HUES6 (cell line): Measurements from ENCODE around the gene UNC13C.

Experiments
- H3K27ac ChIP-seq: 2 replicates; pipeline ENCODE4 v1.7.0; 2013; ENCODE audit warnings: low read depth, mild to moderate bottlenecking, low read length, inconsistent platforms
- H3K27me3 ChIP-seq: 2 replicates; pipeline ENCODE4 v1.6.1; 2013; ENCODE audit warnings: low read length; ENCODE audit not compliant: control insufficient read depth, insufficient read depth
- H3K36me3 ChIP-seq: 2 replicates; pipeline ENCODE4 v1.6.1; 2013; ENCODE audit warnings: low read length; ENCODE audit not compliant: control insufficient read depth, insufficient read depth
- H3K4me1 ChIP-seq: 2 replicates; pipeline ENCODE4 v1.6.1; 2013; ENCODE audit warnings: low read length; ENCODE audit not compliant: control insufficient read depth, insufficient read depth
- H3K4me3 ChIP-seq: 2 replicates; pipeline ENCODE4 v1.5.1; 2013; ENCODE audit warnings: low read depth, low read length
- H3K9ac ChIP-seq: one replicate; pipeline ENCODE4 v1.6.1; 2013; ENCODE audit warnings: mild to moderate bottlenecking, low read length
- H3K9me3 ChIP-seq: 2 replicates; pipeline ENCODE4 v1.6.1; 2013; ENCODE audit warnings: low read depth, low read length; ENCODE audit not compliant: control insufficient read depth, insufficient read depth

Gene UNC13C

DNA sequence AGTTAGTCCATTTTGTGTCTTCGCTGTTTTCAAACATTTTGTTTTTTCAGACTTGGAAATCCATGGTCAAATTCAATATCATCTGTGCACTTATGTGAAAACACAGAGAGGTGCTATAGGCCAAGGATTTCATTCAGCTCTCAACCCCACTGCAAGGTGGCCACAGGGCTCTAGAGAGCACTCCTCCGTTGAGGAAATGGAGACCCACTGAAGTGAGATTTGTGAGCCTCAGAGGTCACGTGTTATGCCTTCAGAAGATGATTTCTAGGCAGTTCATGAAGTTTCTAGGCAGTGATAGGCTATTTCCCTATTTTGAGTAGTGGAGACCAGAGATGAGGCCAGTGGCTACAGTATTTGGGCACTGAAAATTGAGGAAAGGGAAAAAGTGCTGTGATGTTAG, 88.2 kb downstream of the UNC13C start:
- no peak overlapping the region for H3K9ac ChIP-seq
- no peaks in the 10 kb centered on the region for H3K36me3 ChIP-seq
- no peaks in the 10 kb centered on the region for H3K9me3 ChIP-seq
- no peaks in the 10 kb centered on the region for H3K4me1 ChIP-seq
- no peak overlapping the region for H3K27ac ChIP-seq
- no peak overlapping the region for H3K4me3 ChIP-seq
- H3K27me3 ChIP-seq: no peaks in the 10 kb centered on the region

DNA sequence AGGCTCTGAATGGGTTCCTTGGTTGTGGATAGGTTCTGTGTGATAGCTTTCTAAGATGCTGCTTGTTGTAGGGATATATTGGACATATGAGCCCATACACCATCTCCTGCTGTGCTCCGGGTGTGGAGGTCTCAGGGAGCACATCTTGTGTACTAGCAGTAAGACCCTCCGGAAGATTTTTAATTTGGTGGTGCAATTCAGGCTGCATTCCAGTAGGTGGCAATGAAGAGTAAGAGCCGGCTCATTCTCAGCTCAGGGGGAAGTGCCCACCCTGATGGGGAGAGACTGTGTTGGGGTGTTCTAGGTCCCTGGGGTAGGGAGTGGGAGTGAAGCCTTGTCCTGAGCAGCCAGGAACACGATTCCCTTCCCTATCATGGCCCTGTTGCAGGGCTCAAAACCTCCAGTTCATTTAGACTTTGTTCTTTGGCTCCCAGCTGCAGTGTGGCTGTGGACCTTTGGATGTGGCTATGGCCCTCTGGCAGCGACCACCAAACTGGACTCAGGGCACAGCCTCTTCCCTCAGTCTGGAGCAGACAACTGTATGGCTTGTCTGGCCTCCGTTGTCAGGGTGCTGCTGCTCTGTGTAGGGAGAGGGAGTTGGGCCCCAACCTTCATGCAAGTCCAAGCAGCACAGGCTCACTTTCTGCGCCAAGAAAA, 104.7 kb downstream of the UNC13C start:
- H3K4me3 ChIP-seq: no peak overlapping the region
- H3K27me3 ChIP-seq: no peaks in the 10 kb centered on the region
- H3K9me3 ChIP-seq: no peaks in the 10 kb centered on the region
- H3K27ac ChIP-seq: no peak overlapping the region
- no peaks in the 10 kb centered on the region for H3K4me1 ChIP-seq
- H3K9ac ChIP-seq: no peak overlapping the region
- H3K36me3 ChIP-seq: no peaks in the 10 kb centered on the region

DNA sequence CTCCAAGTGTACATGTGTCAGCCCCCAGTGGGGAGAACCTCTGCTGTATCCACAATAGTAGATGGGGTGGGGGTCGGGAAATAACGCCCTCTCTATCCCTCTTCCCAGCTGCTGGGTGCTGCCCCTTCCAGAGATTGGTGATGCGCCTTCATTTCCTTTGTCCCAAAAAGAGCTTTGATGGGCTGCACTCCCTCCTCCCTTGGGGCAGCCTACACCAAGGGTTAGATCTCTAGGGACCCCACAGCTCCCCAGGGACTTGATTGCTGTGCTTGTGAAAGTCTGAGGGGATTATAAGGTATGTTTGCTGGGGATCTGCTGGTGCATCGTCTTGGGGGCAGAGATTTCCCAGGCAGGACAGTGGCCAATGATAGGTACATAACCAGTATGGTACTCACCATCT, 105.3 kb downstream of the UNC13C start:
- Histone ChIP-seq H3K27me3 (no peaks in the 10 kb centered on the region), H3K4me1 (no peaks in the 10 kb centered on the region), H3K9me3 (no peaks in the 10 kb centered on the region), H3K9ac (no peak overlapping the region), H3K4me3 (no peak overlapping the region), H3K27ac (no peak overlapping the region), H3K36me3 (no peaks in the 10 kb centered on the region)

DNA sequence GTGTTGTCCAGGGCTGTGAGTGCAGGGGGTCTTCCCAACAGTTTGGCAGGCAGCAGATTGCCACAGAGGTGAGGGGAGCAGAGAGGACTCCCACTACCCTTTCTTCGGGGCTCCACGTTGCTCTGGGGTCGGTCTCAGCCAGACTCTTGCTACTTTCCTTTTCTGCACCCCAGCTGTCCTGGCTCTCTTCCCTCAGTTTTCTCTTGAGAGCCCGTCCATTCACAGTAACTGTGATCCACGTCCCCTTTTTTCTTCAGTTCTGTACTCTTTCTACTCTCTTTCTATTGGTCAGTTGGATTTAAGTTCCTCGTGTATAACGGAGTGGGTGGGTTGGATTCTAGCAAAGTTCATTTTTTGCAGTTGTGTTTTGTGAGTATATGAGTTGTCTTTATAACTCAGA, 105.8 kb downstream of the UNC13C start:
- Histone ChIP-seq H3K4me1 (no peaks in the 10 kb centered on the region), H3K27ac (no peak overlapping the region), H3K4me3 (no peak overlapping the region), H3K36me3 (no peaks in the 10 kb centered on the region), H3K9ac (no peak overlapping the region), H3K9me3 (no peaks in the 10 kb centered on the region), H3K27me3 (no peaks in the 10 kb centered on the region)

DNA sequence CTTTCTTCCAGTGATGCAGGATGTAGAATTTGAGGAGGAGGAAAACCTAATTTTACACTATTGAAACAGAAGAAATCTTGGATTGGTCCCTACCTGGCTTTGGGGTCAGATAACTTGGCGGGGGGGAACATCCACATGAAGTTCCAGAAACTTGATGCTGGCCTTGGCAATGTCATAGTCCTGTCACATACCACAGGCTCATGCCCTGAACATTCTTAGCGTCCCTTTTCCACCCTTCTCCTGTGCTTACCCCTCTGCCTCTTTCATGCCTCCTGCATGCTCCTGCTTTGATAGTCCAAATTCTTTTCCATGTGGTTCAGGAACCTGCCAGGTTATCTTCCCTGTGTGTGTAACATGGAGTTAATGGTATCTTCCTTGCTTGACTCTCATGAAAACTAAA, 110.6 kb downstream of the UNC13C start:
- Histone ChIP-seq H3K9me3 (no peaks in the 10 kb centered on the region), H3K4me3 (no peak overlapping the region), H3K9ac (no peak overlapping the region), H3K27me3 (no peaks in the 10 kb centered on the region), H3K27ac (no peak overlapping the region), H3K36me3 (no peaks in the 10 kb centered on the region), H3K4me1 (no peaks in the 10 kb centered on the region)

DNA sequence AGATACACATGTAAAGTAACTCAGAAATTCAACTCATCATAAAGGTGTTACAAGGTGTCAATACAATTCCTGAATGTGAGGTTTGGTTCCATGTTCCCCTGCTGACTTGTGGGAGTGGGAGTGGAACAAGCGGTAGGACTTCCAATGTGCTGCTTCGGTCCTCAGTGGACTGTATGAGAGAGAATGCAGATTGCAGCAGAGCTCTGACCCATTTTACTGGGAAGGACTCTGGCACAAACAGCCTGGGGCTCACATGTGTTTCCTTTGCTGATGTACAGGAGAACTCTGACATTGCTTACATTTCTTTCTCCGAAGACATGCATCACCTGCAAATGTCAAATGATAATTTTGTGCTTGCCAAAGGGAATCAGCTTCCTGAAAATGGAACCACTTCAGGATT, 111.5 kb downstream of the UNC13C start:
- Histone ChIP-seq H3K9ac (no peak overlapping the region), H3K4me1 (no peaks in the 10 kb centered on the region), H3K27me3 (no peaks in the 10 kb centered on the region), H3K36me3 (no peaks in the 10 kb centered on the region), H3K27ac (no peak overlapping the region), H3K4me3 (no peak overlapping the region), H3K9me3 (no peaks in the 10 kb centered on the region)

DNA sequence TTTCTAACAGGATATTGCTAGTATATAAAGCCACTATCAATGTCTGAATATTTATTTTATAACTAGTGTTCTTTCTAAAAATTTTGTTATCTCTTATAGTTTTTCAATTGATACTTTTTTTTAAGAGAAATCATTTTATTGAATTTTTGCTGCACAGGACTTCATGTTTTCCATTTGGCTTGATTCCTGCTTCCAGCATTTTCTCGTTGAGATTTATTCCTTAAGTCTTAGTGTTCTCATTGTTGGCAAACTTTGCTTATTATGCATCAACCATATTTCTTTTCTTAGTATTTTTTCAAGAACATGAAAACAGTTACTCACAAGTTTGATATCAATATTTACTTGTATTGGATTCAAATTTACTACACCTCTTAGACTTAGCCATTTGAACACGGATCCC, 113.4 kb downstream of the UNC13C start:
- Histone ChIP-seq H3K36me3 (no peaks in the 10 kb centered on the region), H3K4me1 (no peaks in the 10 kb centered on the region), H3K9me3 (no peaks in the 10 kb centered on the region), H3K27me3 (no peaks in the 10 kb centered on the region; the same call in 1 of the 2 replicates), H3K9ac (no peak overlapping the region), H3K4me3 (no peak overlapping the region), H3K27ac (no peak overlapping the region)

DNA sequence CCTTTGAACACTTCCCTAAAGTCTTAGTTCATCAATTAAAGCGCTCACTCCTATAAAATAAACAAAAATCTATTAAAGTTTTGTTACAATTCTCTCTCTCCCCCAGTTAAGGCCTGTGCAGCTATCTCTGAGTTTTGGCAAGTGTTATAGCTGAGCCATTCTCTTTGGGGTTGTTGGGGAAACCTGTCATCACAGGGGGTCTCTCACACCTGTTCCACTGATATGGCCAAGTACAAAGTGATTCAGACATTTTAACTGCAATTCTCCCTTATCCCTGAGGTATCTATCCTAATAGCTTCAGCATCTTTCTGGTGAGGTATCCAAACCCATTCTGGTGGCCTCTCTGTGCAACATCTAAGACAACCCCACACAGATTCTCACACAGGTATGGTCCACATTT, 116.4 kb downstream of the UNC13C start:
- Histone ChIP-seq H3K4me3 (no peak overlapping the region), H3K9ac (no peak overlapping the region), H3K27me3 (no peaks in the 10 kb centered on the region; the same call in 1 of the 2 replicates), H3K4me1 (no peaks in the 10 kb centered on the region), H3K27ac (no peak overlapping the region), H3K36me3 (no peaks in the 10 kb centered on the region), H3K9me3 (no peaks in the 10 kb centered on the region)

DNA sequence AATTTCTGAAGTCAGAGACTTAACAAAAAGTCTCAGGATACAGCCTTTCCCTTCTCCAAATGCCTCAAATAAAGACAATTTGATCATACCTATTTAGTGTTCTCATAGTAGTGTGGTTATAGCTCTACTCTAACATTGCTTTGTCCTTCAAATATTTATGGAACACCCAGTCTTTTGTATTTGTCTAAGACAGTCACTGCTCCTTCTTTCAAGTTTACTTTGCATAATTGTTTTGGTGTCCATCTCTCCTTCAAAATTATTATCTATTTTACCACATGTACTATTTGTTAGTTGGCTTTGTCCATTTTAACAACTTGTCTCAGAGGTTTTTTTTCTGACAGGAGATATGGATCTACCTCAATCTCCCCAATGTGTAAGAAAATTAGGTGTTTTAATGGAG, 118.8 kb downstream of the UNC13C start:
- Histone ChIP-seq H3K27ac (no peak overlapping the region), H3K4me1 (no peaks in the 10 kb centered on the region), H3K9ac (no peak overlapping the region), H3K4me3 (no peak overlapping the region), H3K9me3 (no peaks in the 10 kb centered on the region), H3K36me3 (no peaks in the 10 kb centered on the region), H3K27me3 (no peaks in the 10 kb centered on the region; the same call in 1 of the 2 replicates)

DNA sequence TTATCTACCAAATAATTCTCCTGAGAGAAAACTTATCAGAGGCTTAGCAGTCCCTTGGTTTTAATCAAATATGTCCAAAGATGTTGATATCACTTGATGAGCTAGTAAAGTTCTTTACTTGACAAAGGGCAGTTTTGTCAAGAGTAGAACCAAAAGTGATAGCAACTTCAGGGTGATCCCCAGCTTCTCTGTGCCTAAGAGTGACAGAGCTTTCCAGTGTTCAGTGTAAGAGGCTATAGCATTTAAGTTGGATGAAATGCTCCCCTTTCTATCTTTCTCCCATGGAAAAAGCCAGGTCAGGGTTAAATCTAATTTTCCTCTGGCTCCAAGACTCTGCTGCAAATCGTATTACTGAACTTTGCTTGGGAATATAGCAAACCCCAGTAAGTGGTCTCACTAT, 120.8 kb downstream of the UNC13C start:
- Histone ChIP-seq H3K4me3 (no peak overlapping the region), H3K9me3 (no peaks in the 10 kb centered on the region), H3K27me3 (no peaks in the 10 kb centered on the region; the same call in 1 of the 2 replicates), H3K36me3 (no peaks in the 10 kb centered on the region), H3K9ac (no peak overlapping the region), H3K4me1 (no peaks in the 10 kb centered on the region), H3K27ac (no peak overlapping the region)

DNA sequence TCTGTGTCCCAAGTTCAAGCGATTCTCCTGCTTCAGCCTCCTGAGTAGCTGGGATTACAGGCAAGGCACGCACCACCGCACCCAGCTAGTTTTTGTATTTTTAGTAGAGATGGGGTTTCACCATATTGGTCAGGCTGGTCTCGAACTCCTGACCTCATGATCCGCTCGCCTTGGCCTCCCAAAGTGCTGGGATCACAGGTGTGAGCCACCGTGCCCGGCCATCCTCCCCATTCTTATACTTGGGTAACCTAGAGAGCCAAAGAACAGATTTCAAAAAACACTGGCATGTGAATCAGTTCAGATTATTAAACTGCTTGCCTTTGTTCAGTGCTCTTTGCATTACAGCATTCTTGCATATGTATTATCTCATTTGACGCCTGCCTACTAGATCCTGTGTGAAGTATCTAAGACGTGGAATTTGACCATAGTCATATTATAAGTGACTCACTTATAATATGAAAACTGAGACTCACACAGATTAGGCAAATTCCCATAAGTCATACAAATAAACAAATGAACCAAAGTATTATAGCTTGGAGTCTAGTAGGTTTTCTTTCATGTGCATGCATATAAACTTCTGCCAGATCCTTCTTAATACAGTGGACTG, 123.5 kb downstream of the UNC13C start:
- no peak overlapping the region for H3K4me3 ChIP-seq
- H3K27me3 ChIP-seq: no peaks in the 10 kb centered on the region
- no peaks in the 10 kb centered on the region for H3K36me3 ChIP-seq
- H3K9ac ChIP-seq: no peak overlapping the region
- no peaks in the 10 kb centered on the region for H3K4me1 ChIP-seq
- H3K9me3 ChIP-seq: no peaks in the 10 kb centered on the region
- no peak overlapping the region for H3K27ac ChIP-seq
